Measurements from ENCODE around the gene KCNJ12.
"Not testable (repeated sequence)": the region's sequence is repeated elsewhere in the genome, so short reads cannot be mapped to it uniquely, and the experiment has no call there.

KCNJ12 gene

DNA sequence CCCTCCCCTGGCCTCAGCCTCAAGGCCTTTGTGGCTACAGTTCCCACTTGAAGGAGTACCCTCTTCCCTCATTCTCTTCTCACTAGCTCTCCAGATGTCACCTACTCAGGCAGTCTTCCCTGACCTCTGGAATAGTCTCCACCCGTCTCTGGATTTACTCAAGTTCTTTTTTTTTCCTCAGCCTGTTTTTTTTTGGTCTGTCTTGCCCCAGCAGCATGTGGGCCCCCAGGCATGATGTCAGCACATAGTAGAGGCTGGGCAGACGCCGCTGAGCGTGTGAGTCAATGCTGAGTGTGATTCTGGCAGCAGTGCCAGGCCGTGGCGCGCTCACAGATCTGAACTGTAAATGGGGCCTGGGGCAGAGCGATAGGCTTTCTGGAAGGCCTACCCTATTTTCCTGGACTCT is 26.0 kb downstream of the KCNJ12 start:
- 70 to 71% methylated on average over 7 to 8 of the region's 8 CpGs for WGBS, 2 experiments (ENCODE audit: insufficient coverage in 2 of 2)
- H3K36me3 ChIP-seq (ENCODE audit: control insufficient read depth, insufficient read depth, low read length); H3K9me3 ChIP-seq (ENCODE audit: control insufficient read depth, low read length); H3K4me3 ChIP-seq (ENCODE audit: extremely low read depth, insufficient read depth, low read length, poor library complexity, severe bottlenecking): not testable (repeated sequence)
- Histone ChIP-seq H3K27ac (ENCODE audit: low read depth, low read length, severe bottlenecking) (peak overlapping the region; percentile 6), H3K4me1 (ENCODE audit: control insufficient read depth, insufficient read depth, low read length, poor library complexity, severe bottlenecking) (peaks cover 10% of the 10 kb centered on the region)

DNA sequence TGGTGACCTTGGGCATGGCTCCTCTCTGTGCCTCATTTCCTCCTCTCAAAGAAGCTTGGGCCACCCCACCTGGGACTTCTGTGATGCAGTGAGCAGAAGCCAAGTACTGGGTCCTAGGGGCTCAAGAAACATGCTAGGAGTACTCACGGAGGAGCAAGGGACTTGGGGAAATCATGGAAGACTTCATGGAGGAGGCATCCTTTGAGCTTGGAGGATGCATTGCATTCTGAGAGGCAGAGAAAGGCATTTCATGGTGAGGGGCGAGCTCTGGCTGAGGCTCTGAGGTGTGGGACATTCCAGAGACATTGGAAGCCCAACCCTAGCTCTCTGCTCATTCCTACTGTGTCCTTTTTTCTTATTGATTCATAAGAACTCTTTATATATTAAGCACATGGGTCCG is 26.8 kb downstream of the KCNJ12 start:
- not testable (repeated sequence) for H3K27ac ChIP-seq (ENCODE audit: low read depth, low read length, severe bottlenecking); H3K36me3 ChIP-seq (ENCODE audit: control insufficient read depth, insufficient read depth, low read length); H3K9me3 ChIP-seq (ENCODE audit: control insufficient read depth, low read length); H3K4me3 ChIP-seq (ENCODE audit: extremely low read depth, insufficient read depth, low read length, poor library complexity, severe bottlenecking)
- WGBS, 2 experiments (ENCODE audit: insufficient coverage in 2 of 2) = 80 to 92% methylated on average over 1 to 2 of the region's 3 CpGs
- H3K4me1 ChIP-seq (ENCODE audit: control insufficient read depth, insufficient read depth, low read length, poor library complexity, severe bottlenecking) = peaks cover 10% of the 10 kb centered on the region

GRCh38 chr17:21404106-21404505 is 27.9 kb downstream of the KCNJ12 start:
- H3K4me3 ChIP-seq (ENCODE audit: extremely low read depth, insufficient read depth, low read length, poor library complexity, severe bottlenecking); H3K9me3 ChIP-seq (ENCODE audit: control insufficient read depth, low read length); H3K36me3 ChIP-seq (ENCODE audit: control insufficient read depth, insufficient read depth, low read length); H3K27ac ChIP-seq (ENCODE audit: low read depth, low read length, severe bottlenecking): not testable (repeated sequence)
- 86 to 90% methylated on average over 2 to 3 of the region's 8 CpGs for WGBS, 2 experiments (ENCODE audit: insufficient coverage in 2 of 2)
- H3K4me1 ChIP-seq (ENCODE audit: control insufficient read depth, insufficient read depth, low read length, poor library complexity, severe bottlenecking) = peaks cover 10% of the 10 kb centered on the region

DNA sequence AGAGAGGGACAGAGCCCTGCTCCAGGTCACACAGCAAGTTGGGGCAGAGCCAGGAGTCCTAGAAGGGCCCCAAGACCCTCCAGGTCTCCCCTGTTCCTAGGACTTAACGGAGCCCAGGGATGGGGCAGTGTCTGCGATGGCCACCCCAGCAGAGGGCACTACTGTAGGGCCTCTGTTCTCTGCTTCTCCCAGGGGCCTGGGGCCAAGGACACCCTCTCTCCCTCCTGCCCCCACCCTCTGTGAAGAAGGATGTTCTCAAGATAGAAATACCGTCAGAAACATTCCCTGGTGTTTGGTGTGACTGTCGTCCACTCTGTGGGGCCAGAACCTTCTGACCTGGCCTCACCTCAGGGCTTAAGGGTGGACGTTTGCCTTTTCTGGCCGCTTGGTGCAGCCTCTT is 28.4 kb downstream of the KCNJ12 start:
- not testable (repeated sequence) for H3K27ac ChIP-seq (ENCODE audit: low read depth, low read length, severe bottlenecking); H3K9me3 ChIP-seq (ENCODE audit: control insufficient read depth, low read length); H3K36me3 ChIP-seq (ENCODE audit: control insufficient read depth, insufficient read depth, low read length); H3K4me3 ChIP-seq (ENCODE audit: extremely low read depth, insufficient read depth, low read length, poor library complexity, severe bottlenecking)
- H3K4me1 ChIP-seq (ENCODE audit: control insufficient read depth, insufficient read depth, low read length, poor library complexity, severe bottlenecking) = peaks cover 10% of the 10 kb centered on the region
- 89 to 90% methylated on average over 4 of the region's 6 CpGs for WGBS, 2 experiments (ENCODE audit: insufficient coverage in 2 of 2)

DNA sequence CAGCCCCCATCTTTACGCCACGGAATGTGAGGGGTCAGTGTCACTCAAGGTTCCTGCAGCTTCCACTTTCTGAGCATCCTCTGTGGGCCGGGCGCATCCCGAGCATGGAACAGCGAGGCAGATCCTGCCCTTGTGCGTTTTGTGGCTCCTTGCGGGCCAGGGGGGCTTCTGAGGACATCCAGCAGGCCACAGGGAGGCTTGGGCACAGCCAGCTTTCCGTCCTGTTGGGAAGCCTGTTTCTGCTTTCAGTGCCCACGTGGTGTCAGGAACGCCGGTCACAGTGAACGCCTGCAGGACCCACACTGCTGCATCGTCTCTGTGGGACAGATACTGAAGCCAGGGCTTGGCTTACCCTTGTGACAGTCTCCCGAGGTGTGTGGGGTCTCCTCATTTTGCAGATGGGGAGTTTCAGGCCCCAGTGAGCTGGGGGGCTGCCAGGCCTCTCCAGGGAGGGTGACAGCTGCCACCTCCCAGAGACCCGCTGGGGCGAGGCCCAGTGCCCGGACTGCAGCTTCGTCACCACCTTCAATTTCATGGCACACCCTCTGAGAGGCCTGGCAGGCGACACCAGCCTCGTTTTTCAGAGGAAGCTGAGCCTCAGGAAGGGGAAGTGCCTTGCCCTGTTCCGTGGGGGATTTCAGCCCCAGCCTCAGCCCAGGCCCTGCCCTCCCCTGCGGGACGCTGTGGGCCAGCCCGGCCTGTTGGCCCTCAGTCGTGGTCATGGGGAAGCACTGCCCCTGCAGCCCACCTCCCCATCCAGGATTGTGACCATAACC is 29.0 kb downstream of the KCNJ12 start:
- H3K4me3 ChIP-seq (ENCODE audit: extremely low read depth, insufficient read depth, low read length, poor library complexity, severe bottlenecking); H3K36me3 ChIP-seq (ENCODE audit: control insufficient read depth, insufficient read depth, low read length); H3K9me3 ChIP-seq (ENCODE audit: control insufficient read depth, low read length); H3K27ac ChIP-seq (ENCODE audit: low read depth, low read length, severe bottlenecking): not testable (repeated sequence)
- peaks cover 10% of the 10 kb centered on the region for H3K4me1 ChIP-seq (ENCODE audit: control insufficient read depth, insufficient read depth, low read length, poor library complexity, severe bottlenecking)
- WGBS, 2 experiments (ENCODE audit: insufficient coverage in 2 of 2) = 78 to 80% methylated on average over 9 to 12 of the region's 26 CpGs

DNA sequence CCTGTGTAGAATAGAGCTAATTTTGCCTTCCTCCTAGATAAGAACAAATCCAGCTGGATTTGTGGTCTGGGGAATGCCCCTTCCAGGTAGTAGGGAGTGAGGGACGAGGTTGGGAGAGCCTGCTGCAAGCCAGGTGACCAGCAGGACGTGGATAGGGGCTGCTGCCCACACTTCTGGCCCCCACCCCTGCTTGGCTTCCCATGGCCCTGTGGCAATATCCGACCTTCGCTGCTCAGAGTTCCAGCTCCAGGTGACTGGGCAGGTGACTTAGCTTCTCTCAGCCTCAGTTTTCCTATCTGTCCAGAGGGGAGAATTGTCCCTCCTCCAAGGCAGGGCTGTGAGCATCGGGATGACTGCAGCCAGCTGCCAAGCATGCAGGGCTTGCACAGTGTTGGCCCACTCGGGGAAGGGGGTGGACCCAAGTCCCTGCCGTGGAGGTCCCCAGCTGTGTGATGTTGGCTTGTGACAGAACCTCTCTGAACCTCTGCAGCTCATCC is 29.8 kb downstream of the KCNJ12 start:
- H3K27ac ChIP-seq (ENCODE audit: low read depth, low read length, severe bottlenecking); H3K36me3 ChIP-seq (ENCODE audit: control insufficient read depth, insufficient read depth, low read length); H3K9me3 ChIP-seq (ENCODE audit: control insufficient read depth, low read length); H3K4me3 ChIP-seq (ENCODE audit: extremely low read depth, insufficient read depth, low read length, poor library complexity, severe bottlenecking): not testable (repeated sequence)
- H3K4me1 ChIP-seq (ENCODE audit: control insufficient read depth, insufficient read depth, low read length, poor library complexity, severe bottlenecking) = peaks cover 10% of the 10 kb centered on the region
- WGBS, 2 experiments (ENCODE audit: insufficient coverage in 2 of 2) = 64 to 83% methylated on average over 6 of the region's 7 CpGs

GRCh38 chr17:21406616-21407404 is 30.7 kb downstream of the KCNJ12 start:
- H3K4me3 ChIP-seq (ENCODE audit: extremely low read depth, insufficient read depth, low read length, poor library complexity, severe bottlenecking); H3K27ac ChIP-seq (ENCODE audit: low read depth, low read length, severe bottlenecking); H3K4me1 ChIP-seq (ENCODE audit: control insufficient read depth, insufficient read depth, low read length, poor library complexity, severe bottlenecking); H3K36me3 ChIP-seq (ENCODE audit: control insufficient read depth, insufficient read depth, low read length); H3K9me3 ChIP-seq (ENCODE audit: control insufficient read depth, low read length): not testable (repeated sequence)
- WGBS, 2 experiments (ENCODE audit: insufficient coverage in 2 of 2) = 58 to 63% methylated on average over 2 of the region's 5 CpGs

DNA sequence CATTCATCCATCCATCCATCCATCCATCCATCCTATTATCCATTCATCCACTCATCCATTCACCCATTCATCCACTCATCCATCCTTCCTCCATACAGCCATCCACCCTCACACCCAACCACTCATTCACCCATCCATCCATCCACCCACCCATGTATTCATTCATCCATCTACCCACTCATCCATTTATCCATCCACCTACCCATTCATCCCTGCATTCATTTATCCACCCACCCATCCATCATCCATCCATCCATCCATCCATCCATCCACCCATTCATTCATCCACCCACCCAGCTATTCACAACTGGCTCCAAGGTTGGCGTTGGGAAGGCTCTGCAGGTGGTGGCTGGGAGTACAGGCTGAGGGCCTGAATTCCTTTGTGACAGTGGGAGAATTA is 31.6 kb downstream of the KCNJ12 start:
- H3K27ac ChIP-seq (ENCODE audit: low read depth, low read length, severe bottlenecking) = not testable (repeated sequence)
- WGBS, 2 experiments (ENCODE audit: insufficient coverage in 2 of 2) = no CpG with 5 or more reads among the region's 1 CpG

GRCh38 chr17:21408224-21408623 is 32.1 kb downstream of the KCNJ12 start:
- H3K4me3 ChIP-seq (ENCODE audit: extremely low read depth, insufficient read depth, low read length, poor library complexity, severe bottlenecking); H3K27ac ChIP-seq (ENCODE audit: low read depth, low read length, severe bottlenecking); H3K4me1 ChIP-seq (ENCODE audit: control insufficient read depth, insufficient read depth, low read length, poor library complexity, severe bottlenecking); H3K9me3 ChIP-seq (ENCODE audit: control insufficient read depth, low read length); H3K36me3 ChIP-seq (ENCODE audit: control insufficient read depth, insufficient read depth, low read length): not testable (repeated sequence)
- WGBS, 2 experiments (ENCODE audit: insufficient coverage in 2 of 2) = no CpG with 5 or more reads among the region's 3 CpGs

More for the DNA sequence above, 31.6 kb downstream of the KCNJ12 start:
- not testable (repeated sequence) for H3K9me3 ChIP-seq (ENCODE audit: control insufficient read depth, low read length); H3K36me3 ChIP-seq (ENCODE audit: control insufficient read depth, insufficient read depth, low read length); H3K4me1 ChIP-seq (ENCODE audit: control insufficient read depth, insufficient read depth, low read length, poor library complexity, severe bottlenecking); H3K4me3 ChIP-seq (ENCODE audit: extremely low read depth, insufficient read depth, low read length, poor library complexity, severe bottlenecking)

GRCh38 chr17:21408766-21409300 is 32.7 kb downstream of the KCNJ12 start:
- H3K4me1 ChIP-seq (ENCODE audit: control insufficient read depth, insufficient read depth, low read length, poor library complexity, severe bottlenecking); H3K27ac ChIP-seq (ENCODE audit: low read depth, low read length, severe bottlenecking); H3K9me3 ChIP-seq (ENCODE audit: control insufficient read depth, low read length); H3K36me3 ChIP-seq (ENCODE audit: control insufficient read depth, insufficient read depth, low read length); H3K4me3 ChIP-seq (ENCODE audit: extremely low read depth, insufficient read depth, low read length, poor library complexity, severe bottlenecking): not testable (repeated sequence)
- 69 to 81% methylated on average over 4 to 5 of the region's 7 CpGs for WGBS, 2 experiments (ENCODE audit: insufficient coverage in 2 of 2)

- 87% methylated on average over 3 of the region's 4 CpGs; no CpG with 5 or more reads in 1 of the 2 experiments for WGBS, 2 experiments (ENCODE audit: insufficient coverage in 2 of 2)
These were observed 33.2 kb downstream of the KCNJ12 start for GRCh38 chr17:21409388-21409787.

More at GRCh38 chr17:21409388-21409787, 33.2 kb downstream of the KCNJ12 start:
- H3K9me3 ChIP-seq (ENCODE audit: control insufficient read depth, low read length); H3K36me3 ChIP-seq (ENCODE audit: control insufficient read depth, insufficient read depth, low read length); H3K4me3 ChIP-seq (ENCODE audit: extremely low read depth, insufficient read depth, low read length, poor library complexity, severe bottlenecking); H3K4me1 ChIP-seq (ENCODE audit: control insufficient read depth, insufficient read depth, low read length, poor library complexity, severe bottlenecking); H3K27ac ChIP-seq (ENCODE audit: low read depth, low read length, severe bottlenecking): not testable (repeated sequence)

Data from mesodermal cell (in vitro differentiated cells).